ENCODE measurements around the gene NECTIN1.

The NECTIN1 gene

DNA sequence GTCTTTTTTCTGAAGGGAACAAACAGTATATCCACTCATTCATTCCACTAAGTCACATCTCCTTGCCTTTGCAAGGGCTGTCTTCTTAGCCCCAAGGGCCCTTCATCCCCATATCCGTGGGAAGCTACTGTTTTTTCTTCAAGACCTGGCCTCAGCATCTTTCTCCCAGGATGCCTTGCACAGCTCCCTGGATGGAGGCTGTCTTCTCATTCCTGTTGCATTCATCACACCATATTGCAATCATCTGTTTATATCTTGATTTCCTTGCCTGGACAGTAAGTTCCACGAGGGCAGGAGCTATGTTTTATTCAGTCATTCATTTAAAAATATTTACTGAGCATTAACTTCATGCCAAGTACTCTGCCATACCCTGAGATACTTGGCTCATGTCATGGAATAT, 29.3 kb upstream of the NECTIN1 start:
- TF ChIP-seq ZFP30 (CRISPR knock-in tag; IDR thresholded peaks at IDR 0.05) (no peak), ARNTL (CRISPR knock-in tag; IDR thresholded peaks at IDR 0.05; ENCODE audit: borderline replicate concordance, low read depth) (no peak), TOX (CRISPR knock-in tag; IDR thresholded peaks at IDR 0.05; ENCODE audit: borderline replicate concordance) (no peak), ISL1 (CRISPR knock-in tag; IDR thresholded peaks at IDR 0.05) (no peak), CSDC2 (CRISPR knock-in tag; IDR thresholded peaks at IDR 0.05) (no peak), ESRRG (CRISPR knock-in tag; IDR thresholded peaks at IDR 0.05) (no peak), OSR1 (CRISPR knock-in tag; IDR thresholded peaks at IDR 0.05) (no peak), PPARA (CRISPR knock-in tag; IDR thresholded peaks at IDR 0.05; ENCODE audit: borderline replicate concordance) (no peak), ZNF70 (CRISPR knock-in tag; IDR thresholded peaks at IDR 0.05) (no peak), ZFP3 (CRISPR knock-in tag; IDR thresholded peaks at IDR 0.05) (no peak), TCF4 (CRISPR knock-in tag; IDR thresholded peaks at IDR 0.05; ENCODE audit: borderline replicate concordance) (no peak), SNAI2 (CRISPR knock-in tag; IDR thresholded peaks at IDR 0.05) (no peak)
- TF ChIP-seq, protein P1, sequence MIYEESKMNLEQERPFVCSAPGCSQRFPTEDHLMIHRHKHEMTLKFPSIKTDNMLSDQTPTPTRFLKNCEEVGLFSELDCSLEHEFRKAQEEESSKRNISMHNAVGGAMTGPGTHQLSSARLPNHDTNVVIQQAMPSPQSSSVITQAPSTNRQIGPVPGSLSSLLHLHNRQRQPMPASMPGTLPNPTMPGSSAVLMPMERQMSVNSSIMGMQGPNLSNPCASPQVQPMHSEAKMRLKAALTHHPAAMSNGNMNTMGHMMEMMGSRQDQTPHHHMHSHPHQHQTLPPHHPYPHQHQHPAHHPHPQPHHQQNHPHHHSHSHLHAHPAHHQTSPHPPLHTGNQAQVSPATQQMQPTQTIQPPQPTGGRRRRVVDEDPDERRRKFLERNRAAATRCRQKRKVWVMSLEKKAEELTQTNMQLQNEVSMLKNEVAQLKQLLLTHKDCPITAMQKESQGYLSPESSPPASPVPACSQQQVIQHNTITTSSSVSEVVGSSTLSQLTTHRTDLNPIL (CRISPR knock-in tag; IDR thresholded peaks at IDR 0.05; ENCODE audit: low read depth), result no peak
- TF ChIP-seq, protein P2, sequence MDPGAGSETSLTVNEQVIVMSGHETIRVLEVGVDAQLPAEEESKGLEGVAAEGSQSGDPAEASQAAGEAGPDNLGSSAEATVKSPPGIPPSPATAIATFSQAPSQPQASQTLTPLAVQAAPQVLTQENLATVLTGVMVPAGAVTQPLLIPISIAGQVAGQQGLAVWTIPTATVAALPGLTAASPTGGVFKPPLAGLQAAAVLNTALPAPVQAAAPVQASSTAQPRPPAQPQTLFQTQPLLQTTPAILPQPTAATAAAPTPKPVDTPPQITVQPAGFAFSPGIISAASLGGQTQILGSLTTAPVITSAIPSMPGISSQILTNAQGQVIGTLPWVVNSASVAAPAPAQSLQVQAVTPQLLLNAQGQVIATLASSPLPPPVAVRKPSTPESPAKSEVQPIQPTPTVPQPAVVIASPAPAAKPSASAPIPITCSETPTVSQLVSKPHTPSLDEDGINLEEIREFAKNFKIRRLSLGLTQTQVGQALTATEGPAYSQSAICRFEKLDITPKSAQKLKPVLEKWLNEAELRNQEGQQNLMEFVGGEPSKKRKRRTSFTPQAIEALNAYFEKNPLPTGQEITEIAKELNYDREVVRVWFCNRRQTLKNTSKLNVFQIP (CRISPR knock-in tag; IDR thresholded peaks at IDR 0.05; ENCODE audit: borderline replicate concordance, low read depth), result no peak
- TF ChIP-seq, protein P3, sequence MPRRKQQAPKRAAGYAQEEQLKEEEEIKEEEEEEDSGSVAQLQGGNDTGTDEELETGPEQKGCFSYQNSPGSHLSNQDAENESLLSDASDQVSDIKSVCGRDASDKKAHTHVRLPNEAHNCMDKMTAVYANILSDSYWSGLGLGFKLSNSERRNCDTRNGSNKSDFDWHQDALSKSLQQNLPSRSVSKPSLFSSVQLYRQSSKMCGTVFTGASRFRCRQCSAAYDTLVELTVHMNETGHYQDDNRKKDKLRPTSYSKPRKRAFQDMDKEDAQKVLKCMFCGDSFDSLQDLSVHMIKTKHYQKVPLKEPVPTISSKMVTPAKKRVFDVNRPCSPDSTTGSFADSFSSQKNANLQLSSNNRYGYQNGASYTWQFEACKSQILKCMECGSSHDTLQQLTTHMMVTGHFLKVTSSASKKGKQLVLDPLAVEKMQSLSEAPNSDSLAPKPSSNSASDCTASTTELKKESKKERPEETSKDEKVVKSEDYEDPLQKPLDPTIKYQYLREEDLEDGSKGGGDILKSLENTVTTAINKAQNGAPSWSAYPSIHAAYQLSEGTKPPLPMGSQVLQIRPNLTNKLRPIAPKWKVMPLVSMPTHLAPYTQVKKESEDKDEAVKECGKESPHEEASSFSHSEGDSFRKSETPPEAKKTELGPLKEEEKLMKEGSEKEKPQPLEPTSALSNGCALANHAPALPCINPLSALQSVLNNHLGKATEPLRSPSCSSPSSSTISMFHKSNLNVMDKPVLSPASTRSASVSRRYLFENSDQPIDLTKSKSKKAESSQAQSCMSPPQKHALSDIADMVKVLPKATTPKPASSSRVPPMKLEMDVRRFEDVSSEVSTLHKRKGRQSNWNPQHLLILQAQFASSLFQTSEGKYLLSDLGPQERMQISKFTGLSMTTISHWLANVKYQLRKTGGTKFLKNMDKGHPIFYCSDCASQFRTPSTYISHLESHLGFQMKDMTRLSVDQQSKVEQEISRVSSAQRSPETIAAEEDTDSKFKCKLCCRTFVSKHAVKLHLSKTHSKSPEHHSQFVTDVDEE (CRISPR knock-in tag; IDR thresholded peaks at IDR 0.05), result no peak
- no peak for ATAC-seq

DNA sequence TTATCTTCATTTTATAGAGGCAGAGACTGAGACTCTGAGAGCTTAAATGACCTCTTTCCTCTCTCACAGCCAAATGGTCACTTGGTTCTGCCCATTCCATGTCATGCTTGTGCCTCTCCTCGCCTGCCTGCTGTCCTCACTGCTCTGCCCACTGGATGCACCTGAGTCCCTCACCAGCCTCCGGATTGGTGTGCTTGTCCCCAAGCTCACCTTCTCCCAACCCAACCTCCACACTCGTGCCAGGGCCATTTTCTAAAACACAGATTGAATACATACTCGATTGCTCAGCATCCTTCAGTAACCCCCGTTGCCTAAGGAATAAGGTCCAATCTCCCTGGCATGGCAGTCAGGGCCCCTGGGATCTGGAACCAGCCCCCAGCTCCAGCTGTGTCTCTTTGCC, 28.4 kb upstream of the NECTIN1 start:
- no peak for ATAC-seq
- TF ChIP-seq, protein P3 (CRISPR knock-in tag; IDR thresholded peaks at IDR 0.05), result no peak
- TF ChIP-seq TCF4 (CRISPR knock-in tag; IDR thresholded peaks at IDR 0.05; ENCODE audit: borderline replicate concordance) (no peak), ZFP30 (CRISPR knock-in tag; IDR thresholded peaks at IDR 0.05) (no peak), ZNF70 (CRISPR knock-in tag; IDR thresholded peaks at IDR 0.05) (no peak)

DNA sequence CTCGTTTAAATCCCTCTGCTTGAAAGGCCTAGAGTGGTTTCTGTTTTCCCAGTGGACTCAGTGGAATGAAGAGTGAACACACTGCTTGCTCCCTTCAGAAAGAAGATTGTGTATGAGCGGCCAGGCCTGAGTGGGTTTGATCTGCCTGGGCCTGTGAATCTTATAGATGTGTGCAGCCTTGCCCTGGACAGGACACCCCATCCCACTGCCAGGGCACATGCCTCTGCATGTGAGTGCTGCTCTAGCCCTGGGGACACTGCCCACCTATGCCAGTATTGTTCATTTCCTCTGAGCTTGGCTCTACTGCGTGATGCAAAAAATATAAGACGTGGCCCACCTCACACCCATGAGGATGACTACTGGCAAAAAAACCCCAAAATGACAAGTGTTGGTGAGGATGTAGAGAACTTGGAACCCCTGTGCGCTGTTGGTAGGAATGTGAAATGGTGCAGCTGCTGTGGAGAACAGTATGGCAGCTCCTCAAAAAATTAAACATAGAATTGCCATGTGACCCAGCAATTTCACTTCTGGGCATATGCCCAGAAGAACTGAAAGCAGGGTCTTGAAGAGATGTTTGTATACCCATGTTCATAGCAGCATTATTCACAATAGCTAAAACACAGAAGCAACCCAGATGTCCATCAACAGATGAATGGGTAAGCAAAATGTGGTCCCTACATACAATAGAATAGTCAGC, 27.3 kb upstream of the NECTIN1 start:
- no peak for ATAC-seq
- TF ChIP-seq ZFP30 (CRISPR knock-in tag; IDR thresholded peaks at IDR 0.05) (no peak), ZFP3 (CRISPR knock-in tag; IDR thresholded peaks at IDR 0.05) (no peak), GLIS3 (CRISPR knock-in tag; IDR thresholded peaks at IDR 0.05) (no peak), TCF4 (CRISPR knock-in tag; IDR thresholded peaks at IDR 0.05; ENCODE audit: borderline replicate concordance) (no peak), ARNTL (CRISPR knock-in tag; IDR thresholded peaks at IDR 0.05; ENCODE audit: borderline replicate concordance, low read depth) (no peak), RARB (CRISPR knock-in tag; IDR thresholded peaks at IDR 0.05) (no peak), ESRRG (CRISPR knock-in tag; IDR thresholded peaks at IDR 0.05) (no peak), TOX (CRISPR knock-in tag; IDR thresholded peaks at IDR 0.05; ENCODE audit: borderline replicate concordance) (no peak)
- TF ChIP-seq, protein P4, sequence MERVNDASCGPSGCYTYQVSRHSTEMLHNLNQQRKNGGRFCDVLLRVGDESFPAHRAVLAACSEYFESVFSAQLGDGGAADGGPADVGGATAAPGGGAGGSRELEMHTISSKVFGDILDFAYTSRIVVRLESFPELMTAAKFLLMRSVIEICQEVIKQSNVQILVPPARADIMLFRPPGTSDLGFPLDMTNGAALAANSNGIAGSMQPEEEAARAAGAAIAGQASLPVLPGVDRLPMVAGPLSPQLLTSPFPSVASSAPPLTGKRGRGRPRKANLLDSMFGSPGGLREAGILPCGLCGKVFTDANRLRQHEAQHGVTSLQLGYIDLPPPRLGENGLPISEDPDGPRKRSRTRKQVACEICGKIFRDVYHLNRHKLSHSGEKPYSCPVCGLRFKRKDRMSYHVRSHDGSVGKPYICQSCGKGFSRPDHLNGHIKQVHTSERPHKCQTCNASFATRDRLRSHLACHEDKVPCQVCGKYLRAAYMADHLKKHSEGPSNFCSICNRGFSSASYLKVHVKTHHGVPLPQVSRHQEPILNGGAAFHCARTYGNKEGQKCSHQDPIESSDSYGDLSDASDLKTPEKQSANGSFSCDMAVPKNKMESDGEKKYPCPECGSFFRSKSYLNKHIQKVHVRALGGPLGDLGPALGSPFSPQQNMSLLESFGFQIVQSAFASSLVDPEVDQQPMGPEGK (CRISPR knock-in tag; IDR thresholded peaks at IDR 0.05; ENCODE audit: borderline replicate concordance), result no peak
- TF ChIP-seq, protein P3 (CRISPR knock-in tag; IDR thresholded peaks at IDR 0.05), result no peak
- TF ChIP-seq, protein P1 (CRISPR knock-in tag; IDR thresholded peaks at IDR 0.05; ENCODE audit: low read depth), result no peak
- TF ChIP-seq, protein P5, sequence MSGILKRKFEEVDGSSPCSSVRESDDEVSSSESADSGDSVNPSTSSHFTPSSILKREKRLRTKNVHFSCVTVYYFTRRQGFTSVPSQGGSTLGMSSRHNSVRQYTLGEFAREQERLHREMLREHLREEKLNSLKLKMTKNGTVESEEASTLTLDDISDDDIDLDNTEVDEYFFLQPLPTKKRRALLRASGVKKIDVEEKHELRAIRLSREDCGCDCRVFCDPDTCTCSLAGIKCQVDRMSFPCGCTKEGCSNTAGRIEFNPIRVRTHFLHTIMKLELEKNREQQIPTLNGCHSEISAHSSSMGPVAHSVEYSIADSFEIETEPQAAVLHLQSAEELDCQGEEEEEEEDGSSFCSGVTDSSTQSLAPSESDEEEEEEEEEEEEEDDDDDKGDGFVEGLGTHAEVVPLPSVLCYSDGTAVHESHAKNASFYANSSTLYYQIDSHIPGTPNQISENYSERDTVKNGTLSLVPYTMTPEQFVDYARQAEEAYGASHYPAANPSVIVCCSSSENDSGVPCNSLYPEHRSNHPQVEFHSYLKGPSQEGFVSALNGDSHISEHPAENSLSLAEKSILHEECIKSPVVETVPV (CRISPR knock-in tag; IDR thresholded peaks at IDR 0.05), result no peak

Data from SK-N-SH treated with all-trans-retinoic acid at 6 μM for 48 hours (cell line).